Endothelial cell of umbilical vein (primary cell): ENCODE results near the gene CHADL.

Experiments
- EZH2 ChIP-seq: IDR thresholded peaks from 2 replicates; pipeline ENCODE4 v1.6.1; 2012; ENCODE audit warnings: borderline replicate concordance, low read depth, mild to moderate bottlenecking, moderate library complexity, low read length, inconsistent platforms; ENCODE audit not compliant: severe bottlenecking
- FOS ChIP-seq: IDR thresholded peaks from 2 replicates; pipeline ENCODE4 v1.6.1; 2011; ENCODE audit warnings: mild to moderate bottlenecking, low read length, moderate library complexity, borderline replicate concordance; ENCODE audit not compliant: insufficient read depth
- GATA2 ChIP-seq: IDR thresholded peaks from 2 replicates; pipeline ENCODE4 v1.7.0; 2011; ENCODE audit warnings: low read depth, mild to moderate bottlenecking, moderate library complexity, mixed read lengths, low read length; ENCODE audit not compliant: insufficient read length, insufficient read depth
- MYC ChIP-seq: IDR thresholded peaks from one replicate; pipeline ENCODE4 v1.6.1; 2011; ENCODE audit warnings: mild to moderate bottlenecking, low read depth, low read length
- POLR2A ChIP-seq: IDR thresholded peaks from 2 replicates; pipeline ENCODE4 v1.6.1; 2012; ENCODE audit warnings: low read depth, mild to moderate bottlenecking, control low read depth, low read length
- POLR2AphosphoS5 ChIP-seq: IDR thresholded peaks from 2 replicates; pipeline ENCODE4 v1.6.1; 2012; ENCODE audit warnings: low read depth, mild to moderate bottlenecking, control low read depth, low read length, moderate library complexity; ENCODE audit not compliant: insufficient read depth
- TF ChIP-seq, protein P1 (sequence below), 2 donors: IDR thresholded peaks; 1 replicate in 1 of 2; 2 replicates in 1 of 2; pipeline ENCODE4 v1.5.1; 2011; ENCODE audit warnings: low read length in 2 of 2, mild to moderate bottlenecking in 2 of 2, moderate library complexity in 2 of 2, control low read depth in 1 of 2, inconsistent platforms in 1 of 2, low read depth in 1 of 2; ENCODE audit not compliant: insufficient read depth in 1 of 2; ENCODE audit errors: extremely low read depth in 1 of 2

DNA sequence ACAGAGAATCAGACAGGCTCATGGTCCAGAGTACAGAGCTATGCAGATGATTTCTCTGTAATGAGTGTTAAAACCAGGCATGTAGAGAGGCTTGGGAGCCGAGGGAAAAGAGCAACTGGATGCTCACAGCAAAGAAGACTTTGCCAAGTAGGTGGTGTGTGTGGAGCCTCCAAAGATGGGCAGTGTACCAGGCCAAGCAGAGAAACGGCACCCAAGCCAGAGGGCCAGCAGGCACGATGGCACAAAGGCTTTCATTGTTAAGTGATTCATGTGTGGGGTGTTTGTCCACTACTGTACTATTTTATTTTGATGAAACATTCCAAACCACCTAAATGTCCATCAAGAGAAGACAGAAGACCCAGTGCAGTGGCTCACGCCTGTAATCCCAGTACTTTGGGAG lies 34.1 kb upstream of the CHADL start:
- TF ChIP-seq, protein P1, sequence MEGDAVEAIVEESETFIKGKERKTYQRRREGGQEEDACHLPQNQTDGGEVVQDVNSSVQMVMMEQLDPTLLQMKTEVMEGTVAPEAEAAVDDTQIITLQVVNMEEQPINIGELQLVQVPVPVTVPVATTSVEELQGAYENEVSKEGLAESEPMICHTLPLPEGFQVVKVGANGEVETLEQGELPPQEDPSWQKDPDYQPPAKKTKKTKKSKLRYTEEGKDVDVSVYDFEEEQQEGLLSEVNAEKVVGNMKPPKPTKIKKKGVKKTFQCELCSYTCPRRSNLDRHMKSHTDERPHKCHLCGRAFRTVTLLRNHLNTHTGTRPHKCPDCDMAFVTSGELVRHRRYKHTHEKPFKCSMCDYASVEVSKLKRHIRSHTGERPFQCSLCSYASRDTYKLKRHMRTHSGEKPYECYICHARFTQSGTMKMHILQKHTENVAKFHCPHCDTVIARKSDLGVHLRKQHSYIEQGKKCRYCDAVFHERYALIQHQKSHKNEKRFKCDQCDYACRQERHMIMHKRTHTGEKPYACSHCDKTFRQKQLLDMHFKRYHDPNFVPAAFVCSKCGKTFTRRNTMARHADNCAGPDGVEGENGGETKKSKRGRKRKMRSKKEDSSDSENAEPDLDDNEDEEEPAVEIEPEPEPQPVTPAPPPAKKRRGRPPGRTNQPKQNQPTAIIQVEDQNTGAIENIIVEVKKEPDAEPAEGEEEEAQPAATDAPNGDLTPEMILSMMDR (IDR thresholded peaks at IDR 0.05; ENCODE audit: extremely low read depth in 1 of 2, insufficient read depth in 1 of 2, low read depth in 1 of 2, low read length in 2 of 2): no peak
- TF ChIP-seq POLR2A (no peak), GATA2 (no peak), FOS (no peak), MYC (no peak), POLR2AphosphoS5 (no peak), EZH2 (no peak)
